IMR-90 (cell line): ENCODE data around the gene AHCTF1. TPM values are rescaled to one million over a fixed set of nuclear protein-coding genes. Genes with fewer than 3 reads are reported as not detected.

Experiments
- ATAC-seq: fragments of 200-7000 bp; cut with Tn5 transposase; 2 replicates; pipeline ENCODE4 v1.9.1; 2020; ENCODE audit warnings: low read depth, mild to moderate bottlenecking, moderate library complexity
- BruUV-seq: library from RNA; stranded (reverse); fragments of 400-500 nt; replicated peaks from 2 replicates; lab custom pipeline; 2021; lab: Mats Ljungman, UMichigan
- CTCF ChIA-PET: fragments of 300-600 bp; formaldehyde crosslinking; extraction: SDS; loops from one replicate; lab custom pipeline; 2021; ENCODE audit warnings: antibody characterized with exemption; lab: Yijun Ruan, JAX
- POLR2A ChIA-PET: fragments of 300-600 bp; sonication (Branson Sonifier 250); formaldehyde crosslinking; loops from one replicate; lab custom pipeline; 2022; ENCODE audit warnings: antibody characterized with exemption; ENCODE audit not compliant: unreplicated experiment; lab: Charles Lee
- DNase-seq: peaks from one replicate; pipeline ENCODE4 v3.0.0; 2013
- H2AFZ ChIP-seq: replicated peaks from 2 replicates; pipeline ENCODE3; 2013; ENCODE audit warnings: low read length, mild to moderate bottlenecking; ENCODE audit not compliant: poor library complexity
- H2AK5ac ChIP-seq: 2 replicates; pipeline ENCODE4 v1.6.1; 2013; ENCODE audit warnings: low read depth, low read length, inconsistent platforms
- H2AK9ac ChIP-seq: replicated peaks from 2 replicates; pipeline ENCODE3; 2013; ENCODE audit warnings: mild to moderate bottlenecking, low read depth, low read length, moderate library complexity; ENCODE audit not compliant: poor library complexity
- H2BK120ac ChIP-seq: 2 replicates; pipeline ENCODE4 v1.6.1; 2013; ENCODE audit warnings: low read depth, low read length, inconsistent platforms
- H2BK15ac ChIP-seq: 3 replicates; pipeline ENCODE4 v1.6.1; 2013; ENCODE audit warnings: low read depth, low read length, inconsistent platforms
- H2BK20ac ChIP-seq: 2 replicates; pipeline ENCODE4 v1.6.1; 2013; ENCODE audit warnings: low read depth, mild to moderate bottlenecking, inconsistent platforms, low read length, moderate library complexity
- H2BK5ac ChIP-seq: 2 replicates; pipeline ENCODE4 v1.6.1; 2013; ENCODE audit warnings: mild to moderate bottlenecking, low read depth, low read length, inconsistent platforms; ENCODE audit not compliant: poor library complexity, severe bottlenecking
- H3K14ac ChIP-seq: replicated peaks from 2 replicates; pipeline ENCODE4 v1.6.1; 2013; ENCODE audit warnings: low read depth, low read length, inconsistent platforms
- H3K18ac ChIP-seq: 2 replicates; pipeline ENCODE4 v1.6.1; 2013; ENCODE audit warnings: low read depth, low read length, control low read depth
- H3K23ac ChIP-seq: 2 replicates; pipeline ENCODE4 v1.6.1; 2013; ENCODE audit warnings: low read depth, low read length, inconsistent platforms
- H3K27ac ChIP-seq: 2 replicates; pipeline ENCODE4 v1.5.1; 2013; ENCODE audit warnings: mild to moderate bottlenecking, control low read depth, low read length; ENCODE audit not compliant: insufficient read depth
- H3K27me3 ChIP-seq: 2 replicates; pipeline ENCODE4 v1.6.1; 2013; ENCODE audit warnings: low read length; ENCODE audit not compliant: control insufficient read depth, insufficient read depth
- H3K36me3 ChIP-seq: 2 replicates; pipeline ENCODE4 v1.6.1; 2013; ENCODE audit warnings: low read length, mixed read lengths; ENCODE audit not compliant: control insufficient read depth, insufficient read depth
- H3K4ac ChIP-seq: 2 replicates; pipeline ENCODE4 v1.6.1; 2013; ENCODE audit warnings: low read depth, low read length, inconsistent platforms
- H3K4me1 ChIP-seq: 2 replicates; pipeline ENCODE4 v1.6.1; 2013; ENCODE audit warnings: low read length, mixed read lengths; ENCODE audit not compliant: control insufficient read depth, insufficient read depth
- H3K4me2 ChIP-seq: 2 replicates; pipeline ENCODE4 v1.6.1; 2013; ENCODE audit warnings: low read depth, mild to moderate bottlenecking, control low read depth, low read length, moderate library complexity
- H3K4me3 ChIP-seq: 2 replicates; pipeline ENCODE4 v1.5.1; 2013; ENCODE audit warnings: low read depth, mild to moderate bottlenecking, control low read depth, low read length, moderate library complexity; ENCODE audit not compliant: insufficient read depth
- H3K56ac ChIP-seq: 2 replicates; pipeline ENCODE4 v1.6.1; 2013; ENCODE audit warnings: low read length, inconsistent platforms; ENCODE audit not compliant: insufficient read depth; ENCODE audit errors: extremely low read depth
- H3K79me1 ChIP-seq, 2 experiments: 2 replicates each; pipeline ENCODE4 v1.6.1; 2013; ENCODE audit warnings: low read length in 2 of 2, inconsistent platforms in 1 of 2, low read depth in 1 of 2
- H3K9ac ChIP-seq: 2 replicates; pipeline ENCODE4 v1.6.1; 2013; ENCODE audit warnings: low read depth, low read length, control low read depth
- H3K9me1 ChIP-seq: 2 replicates; pipeline ENCODE4 v1.6.1; 2013; ENCODE audit warnings: low read length, inconsistent platforms; ENCODE audit not compliant: insufficient read depth
- H3K9me3 ChIP-seq: 2 replicates; pipeline ENCODE4 v1.6.1; 2013; ENCODE audit warnings: low read length; ENCODE audit not compliant: control insufficient read depth, insufficient read depth
- H4K20me1 ChIP-seq: 2 replicates; pipeline ENCODE4 v1.6.1; 2013; ENCODE audit warnings: low read length, inconsistent platforms; ENCODE audit not compliant: insufficient read depth
- H4K5ac ChIP-seq: 2 replicates; pipeline ENCODE4 v1.6.1; 2013; ENCODE audit warnings: mild to moderate bottlenecking, low read depth, low read length, control low read depth
- H4K8ac ChIP-seq, 2 experiments: 2 replicates each; pipeline ENCODE4 v1.6.1; 2013; ENCODE audit warnings: low read depth in 2 of 2, low read length in 2 of 2, control low read depth in 1 of 2, inconsistent platforms in 1 of 2
- H4K91ac ChIP-seq: 2 replicates; pipeline ENCODE4 v1.6.1; 2013; ENCODE audit warnings: low read depth, low read length, inconsistent platforms; ENCODE audit not compliant: insufficient read depth
- BHLHE40 ChIP-seq: fragments of 150-350 bp; IDR thresholded peaks from 2 replicates; pipeline ENCODE4 v1.6.1; 2016; ENCODE audit warnings: mild to moderate bottlenecking, low read depth, low read length
- CEBPB ChIP-seq: IDR thresholded peaks from 2 replicates; pipeline ENCODE4 v1.6.1; 2012; ENCODE audit warnings: low read depth, low read length, improper control_type of control experiment
- CHD1 ChIP-seq: IDR thresholded peaks from 2 replicates; pipeline ENCODE4 v1.6.1; 2012; ENCODE audit warnings: low read depth, low read length, improper control_type of control experiment
- FOS ChIP-seq: fragments of 150-350 bp; IDR thresholded peaks from 2 replicates; pipeline ENCODE4 v1.6.1; 2016; ENCODE audit warnings: low read depth, low read length
- MAFK ChIP-seq: IDR thresholded peaks from 2 replicates; pipeline ENCODE4 v1.6.1; 2012; ENCODE audit warnings: low read depth, low read length, improper control_type of control experiment
- MAZ ChIP-seq: IDR thresholded peaks from 2 replicates; pipeline ENCODE4 v1.6.1; 2012; ENCODE audit warnings: low read depth, mild to moderate bottlenecking, low read length, improper control_type of control experiment, moderate library complexity, borderline replicate concordance
- MXI1 ChIP-seq: IDR thresholded peaks from 2 replicates; pipeline ENCODE4 v1.6.1; 2012; ENCODE audit warnings: low read depth, mild to moderate bottlenecking, low read length, moderate library complexity, borderline replicate concordance
- POLR2A ChIP-seq: IDR thresholded peaks from 2 replicates; pipeline ENCODE4 v1.6.1; 2012; ENCODE audit warnings: mild to moderate bottlenecking, low read depth, low read length
- RAD21 ChIP-seq: IDR thresholded peaks from 2 replicates; pipeline ENCODE4 v1.6.1; 2012; ENCODE audit warnings: low read length, improper control_type of control experiment
- RCOR1 ChIP-seq: IDR thresholded peaks from 2 replicates; pipeline ENCODE4 v1.6.1; 2012; ENCODE audit warnings: mild to moderate bottlenecking, low read length, improper control_type of control experiment; ENCODE audit not compliant: insufficient replicate concordance
- RFX5 ChIP-seq: IDR thresholded peaks from 2 replicates; pipeline ENCODE4 v1.8.0; 2012; ENCODE audit warnings: low read depth, mild to moderate bottlenecking, low read length, moderate library complexity
- SMC3 ChIP-seq: fragments of 150-350 bp; IDR thresholded peaks from 2 replicates; pipeline ENCODE4 v1.6.1; 2016; ENCODE audit warnings: low read depth, mild to moderate bottlenecking, antibody characterized with exemption, low read length, moderate library complexity
- WGBS, 2 experiments: methylation state at CpG; one replicate each; pipeline versions ENCODE4 v1.1.5 to v1.1.7; 2013; ENCODE audit warnings: missing lambda C conversion rate in 2 of 2; ENCODE audit not compliant: insufficient read length in 1 of 2; ENCODE audit errors: extremely low coverage in 2 of 2; 5-methylcytosine and 5-hydroxymethylcytosine counted together
- dilution Hi-C: fragments of 300-500 bp; cut with HindIII; formaldehyde crosslinking; loops from one replicate; pipeline ENCODE4 v1.14.3; 2018; ENCODE audit warnings: low sequenced_read_pairs; ENCODE audit not compliant: unreplicated experiment
- in situ Hi-C: fragments of 300-500 bp; cut with MboI; formaldehyde crosslinking; loops from 3 replicates; pipeline ENCODE4 v1.14.3; 2019; ENCODE audit warnings: low sequenced_read_pairs, inconsistent platforms, mixed read lengths
- intact Hi-C: fragments of 100-400 bp; cut with micrococcal nuclease; formaldehyde crosslinking; loops from 2 replicates; pipeline ENCODE4 v1.10.0; 2022
- polyA plus RNA-seq, 3 experiments: library from polyadenylated mRNA; depleted of rRNA; stranded (reverse); fragments of >200 nt; gene quantifications; 2 replicates each; pipeline ENCODE4 v1.2.3, GENCODE V29; 2012; ENCODE audit warnings: low replicate concordance in 1 of 3
- total RNA-seq: library from RNA; depleted of rRNA; stranded (reverse); fragments of >200 nt; gene quantifications from 2 replicates; pipeline ENCODE4 v1.2.3, GENCODE V29; 2012
- TF ChIP-seq, protein P1 (sequence below): conservative IDR thresholded peaks from 2 replicates; pipeline ENCODE4 v1.5.1; 2012; ENCODE audit warnings: mild to moderate bottlenecking, low read depth, low read length, improper control_type of control experiment
- TF ChIP-seq, protein P2 (sequence below): fragments of 150-350 bp; IDR thresholded peaks from 2 replicates; pipeline ENCODE4 v1.6.1; 2017; ENCODE audit warnings: mild to moderate bottlenecking, antibody characterized with exemption, low read length, low read depth
- TF ChIP-seq, protein P3 (sequence below): fragments of 150-350 bp; IDR thresholded peaks from 2 replicates; pipeline ENCODE4 v1.6.1; 2016; ENCODE audit warnings: low read depth, mild to moderate bottlenecking, low read length, moderate library complexity, borderline replicate concordance

The AHCTF1 gene
- total and polyA plus RNA-seq, 2 of the 4 experiments (the other 2 are of a cell fraction), result 8.9 to 29.0 TPM

GRCh38 chr1:246794048-246794827 lies 137.5 kb downstream of the AHCTF1 start:
- no peak overlapping the region; the same call in 1 of the 2 replicates for H2AK5ac ChIP-seq
- peaks cover 11% of the 10 kb centered on the region; the same call in 1 of the 2 replicates for H3K27me3 ChIP-seq
- H3K79me1 ChIP-seq, result no peaks in the 10 kb centered on the region
- H2BK20ac ChIP-seq, result no peak overlapping the region
- no peak overlapping the region for H3K56ac ChIP-seq
- no peak overlapping the region for H3K14ac ChIP-seq
- DNase-seq (no peak), ATAC-seq (peak; percentile 69)
- H3K4me3 ChIP-seq, result no peak overlapping the region
- H2BK5ac ChIP-seq, result no peak overlapping the region
- peaks cover 6% of the 10 kb centered on the region; the same call in 1 of the 2 replicates for H3K4me1 ChIP-seq
- peaks cover 6% of the 10 kb centered on the region; the same call in 1 of the 2 replicates for H3K9me1 ChIP-seq
- CTCF ChIA-PET, result no interaction called here
- H2AFZ ChIP-seq, result peak overlapping the region; percentile 76
- H3K9ac ChIP-seq, result no peak overlapping the region
- BruUV-seq, result no TSS peak
- H2BK15ac ChIP-seq, result no peak overlapping the region
- WGBS, 2 experiments, result 60% methylated on average over 1 of the region's 18 CpGs; no CpG with 5 or more reads in 1 of the 2 experiments
- H3K27ac ChIP-seq, result no peak overlapping the region
- H3K18ac ChIP-seq, result no peak overlapping the region
- POLR2A ChIA-PET, result no interaction called here
- in situ Hi-C loops (no loop called here), intact Hi-C loops (no loop called here), dilution Hi-C loops (no loop called here)
- no peak overlapping the region for H3K4ac ChIP-seq
- no peak overlapping the region for H4K91ac ChIP-seq
- no peak overlapping the region; the same call in 1 of the 2 replicates for H3K4me2 ChIP-seq
- H2AK9ac ChIP-seq, result peak overlapping the region; percentile 52
- no peaks in the 10 kb centered on the region for H4K20me1 ChIP-seq
- no peak overlapping the region for H4K8ac ChIP-seq
- no peaks in the 10 kb centered on the region for H3K36me3 ChIP-seq
- H3K9me3 ChIP-seq, result no peaks in the 10 kb centered on the region
- H4K5ac ChIP-seq, result no peak overlapping the region
- H2BK120ac ChIP-seq, result no peak overlapping the region
- H3K23ac ChIP-seq, result no peak overlapping the region
- TF ChIP-seq RAD21 (no peak), MAZ (no peak), RCOR1 (no peak), SMC3 (no peak), BHLHE40 (no peak), POLR2A (no peak), CHD1 (no peak), FOS (no peak), CEBPB (no peak), MXI1 (no peak), MAFK (no peak), RFX5 (no peak)
- TF ChIP-seq, protein P1, sequence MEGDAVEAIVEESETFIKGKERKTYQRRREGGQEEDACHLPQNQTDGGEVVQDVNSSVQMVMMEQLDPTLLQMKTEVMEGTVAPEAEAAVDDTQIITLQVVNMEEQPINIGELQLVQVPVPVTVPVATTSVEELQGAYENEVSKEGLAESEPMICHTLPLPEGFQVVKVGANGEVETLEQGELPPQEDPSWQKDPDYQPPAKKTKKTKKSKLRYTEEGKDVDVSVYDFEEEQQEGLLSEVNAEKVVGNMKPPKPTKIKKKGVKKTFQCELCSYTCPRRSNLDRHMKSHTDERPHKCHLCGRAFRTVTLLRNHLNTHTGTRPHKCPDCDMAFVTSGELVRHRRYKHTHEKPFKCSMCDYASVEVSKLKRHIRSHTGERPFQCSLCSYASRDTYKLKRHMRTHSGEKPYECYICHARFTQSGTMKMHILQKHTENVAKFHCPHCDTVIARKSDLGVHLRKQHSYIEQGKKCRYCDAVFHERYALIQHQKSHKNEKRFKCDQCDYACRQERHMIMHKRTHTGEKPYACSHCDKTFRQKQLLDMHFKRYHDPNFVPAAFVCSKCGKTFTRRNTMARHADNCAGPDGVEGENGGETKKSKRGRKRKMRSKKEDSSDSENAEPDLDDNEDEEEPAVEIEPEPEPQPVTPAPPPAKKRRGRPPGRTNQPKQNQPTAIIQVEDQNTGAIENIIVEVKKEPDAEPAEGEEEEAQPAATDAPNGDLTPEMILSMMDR, result no peak
- TF ChIP-seq, protein P2, sequence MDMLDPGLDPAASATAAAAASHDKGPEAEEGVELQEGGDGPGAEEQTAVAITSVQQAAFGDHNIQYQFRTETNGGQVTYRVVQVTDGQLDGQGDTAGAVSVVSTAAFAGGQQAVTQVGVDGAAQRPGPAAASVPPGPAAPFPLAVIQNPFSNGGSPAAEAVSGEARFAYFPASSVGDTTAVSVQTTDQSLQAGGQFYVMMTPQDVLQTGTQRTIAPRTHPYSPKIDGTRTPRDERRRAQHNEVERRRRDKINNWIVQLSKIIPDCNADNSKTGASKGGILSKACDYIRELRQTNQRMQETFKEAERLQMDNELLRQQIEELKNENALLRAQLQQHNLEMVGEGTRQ, result no peak
- TF ChIP-seq, protein P3, sequence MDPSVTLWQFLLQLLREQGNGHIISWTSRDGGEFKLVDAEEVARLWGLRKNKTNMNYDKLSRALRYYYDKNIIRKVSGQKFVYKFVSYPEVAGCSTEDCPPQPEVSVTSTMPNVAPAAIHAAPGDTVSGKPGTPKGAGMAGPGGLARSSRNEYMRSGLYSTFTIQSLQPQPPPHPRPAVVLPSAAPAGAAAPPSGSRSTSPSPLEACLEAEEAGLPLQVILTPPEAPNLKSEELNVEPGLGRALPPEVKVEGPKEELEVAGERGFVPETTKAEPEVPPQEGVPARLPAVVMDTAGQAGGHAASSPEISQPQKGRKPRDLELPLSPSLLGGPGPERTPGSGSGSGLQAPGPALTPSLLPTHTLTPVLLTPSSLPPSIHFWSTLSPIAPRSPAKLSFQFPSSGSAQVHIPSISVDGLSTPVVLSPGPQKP, result no peak
